ENCODE measurements around the gene ZC3H12A. TPM values are rescaled to one million over a fixed set of nuclear protein-coding genes. Genes with fewer than 3 reads are reported as not detected.

Gene ZC3H12A
- total and polyA plus RNA-seq, 2 donors: 4.2 to 10.9 TPM

GRCh38 chr1:37442139-37442538 is 32.2 kb upstream of the ZC3H12A start:
- Histone ChIP-seq H3K4me1 (ENCODE audit: insufficient read depth) (no peaks in the 10 kb centered on the region), H3K27ac (ENCODE audit: low read depth) (no peak overlapping the region), H3K36me3 (ENCODE audit: insufficient read depth) (no peaks in the 10 kb centered on the region), H3K4me3 (ENCODE audit: low read depth, low read length) (no peak overlapping the region)
- WGBS: 65% methylated on average over 4 of the region's 4 CpGs
- no peak for DNase-seq (ENCODE audit: extremely low spot score)

DNA sequence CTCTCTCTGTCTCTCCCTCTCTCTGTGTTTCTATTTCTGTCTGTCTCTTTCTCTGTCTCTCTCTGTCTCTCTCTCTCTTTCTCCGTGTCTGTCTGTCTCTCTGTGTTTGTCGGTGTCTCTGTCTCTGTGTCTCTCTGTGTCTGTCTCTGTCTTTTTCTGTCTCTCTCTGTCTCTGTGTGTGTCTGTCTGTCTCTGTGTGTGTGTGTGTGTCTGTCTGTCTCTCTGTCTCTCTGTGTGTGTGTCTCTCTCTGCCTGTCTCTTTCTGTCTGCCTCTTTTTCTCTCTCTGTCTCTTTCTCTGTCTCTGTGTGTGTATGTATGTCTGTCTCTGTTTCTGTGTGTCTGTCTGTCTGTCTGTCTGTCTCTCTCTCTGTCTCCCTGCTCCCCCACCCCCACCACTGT is 31.7 kb upstream of the ZC3H12A start:
- Histone ChIP-seq H3K27ac (ENCODE audit: low read depth) (no peak overlapping the region), H3K4me3 (ENCODE audit: low read depth, low read length) (no peak overlapping the region), H3K36me3 (ENCODE audit: insufficient read depth) (no peaks in the 10 kb centered on the region), H3K4me1 (ENCODE audit: insufficient read depth) (no peaks in the 10 kb centered on the region)
- 72% methylated on average over 2 of the region's 2 CpGs for WGBS
- DNase-seq (ENCODE audit: extremely low spot score): no peak

- no peak overlapping the region for H3K4me3 ChIP-seq (ENCODE audit: low read depth, low read length)
- H3K27ac ChIP-seq (ENCODE audit: low read depth): no peak overlapping the region
- no peaks in the 10 kb centered on the region for H3K36me3 ChIP-seq (ENCODE audit: insufficient read depth)
- no peaks in the 10 kb centered on the region for H3K4me1 ChIP-seq (ENCODE audit: insufficient read depth)
- 49% methylated on average over 6 of the region's 6 CpGs for WGBS
- DNase-seq (ENCODE audit: extremely low spot score): no peak
These were observed 27.5 kb upstream of the ZC3H12A start for GRCh38 chr1:37446874-37447273.

- no peak overlapping the region for H3K4me3 ChIP-seq (ENCODE audit: low read depth, low read length)
- H3K36me3 ChIP-seq (ENCODE audit: insufficient read depth): no peaks in the 10 kb centered on the region
- no peak overlapping the region for H3K27ac ChIP-seq (ENCODE audit: low read depth)
- DNase-seq (ENCODE audit: extremely low spot score): no peak
- no peaks in the 10 kb centered on the region for H3K4me1 ChIP-seq (ENCODE audit: insufficient read depth)
- WGBS: 29% methylated on average over 2 of the region's 2 CpGs
These were observed 26.2 kb upstream of the ZC3H12A start for GRCh38 chr1:37448185-37448584.

GRCh38 chr1:37448691-37449417 is 25.5 kb upstream of the ZC3H12A start:
- 44% methylated on average over 15 of the region's 15 CpGs for WGBS
- DNase-seq (ENCODE audit: extremely low spot score): no peak
- Histone ChIP-seq H3K36me3 (ENCODE audit: insufficient read depth) (no peaks in the 10 kb centered on the region), H3K27ac (ENCODE audit: low read depth) (no peak overlapping the region), H3K4me3 (ENCODE audit: low read depth, low read length) (no peak overlapping the region), H3K4me1 (ENCODE audit: insufficient read depth) (no peaks in the 10 kb centered on the region)

DNA sequence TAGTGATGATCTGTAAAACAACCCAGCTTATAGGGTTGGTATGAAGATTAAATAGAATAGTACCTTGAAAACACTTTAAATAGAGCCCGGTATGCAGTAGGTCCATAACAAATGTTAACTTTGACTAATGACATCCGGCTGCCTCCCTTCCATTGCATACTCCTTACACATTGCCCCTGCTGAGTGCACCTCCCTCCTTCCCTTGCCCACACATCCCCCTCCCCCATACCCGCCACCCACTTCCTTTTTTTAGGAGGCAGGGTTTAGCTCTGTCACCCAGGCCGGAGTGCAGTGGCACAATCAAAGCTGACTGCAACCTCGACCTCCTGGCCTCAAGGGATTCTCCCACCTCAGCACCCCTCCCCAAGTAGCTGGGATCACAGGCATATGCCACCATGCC is 24.4 kb upstream of the ZC3H12A start:
- no peaks in the 10 kb centered on the region for H3K36me3 ChIP-seq (ENCODE audit: insufficient read depth)
- H3K4me3 ChIP-seq (ENCODE audit: low read depth, low read length): no peak overlapping the region
- no peak overlapping the region for H3K27ac ChIP-seq (ENCODE audit: low read depth)
- no peaks in the 10 kb centered on the region for H3K4me1 ChIP-seq (ENCODE audit: insufficient read depth)
- 25% methylated on average over 5 of the region's 5 CpGs for WGBS
- no peak for DNase-seq (ENCODE audit: extremely low spot score)

GRCh38 chr1:37452416-37452815 is 22.0 kb upstream of the ZC3H12A start:
- H3K36me3 ChIP-seq (ENCODE audit: insufficient read depth): no peaks in the 10 kb centered on the region
- no peak for DNase-seq (ENCODE audit: extremely low spot score)
- no peak overlapping the region for H3K4me3 ChIP-seq (ENCODE audit: low read depth, low read length)
- H3K27ac ChIP-seq (ENCODE audit: low read depth): no peak overlapping the region
- 57% methylated on average over 6 of the region's 6 CpGs for WGBS
- H3K4me1 ChIP-seq (ENCODE audit: insufficient read depth): no peaks in the 10 kb centered on the region

DNA sequence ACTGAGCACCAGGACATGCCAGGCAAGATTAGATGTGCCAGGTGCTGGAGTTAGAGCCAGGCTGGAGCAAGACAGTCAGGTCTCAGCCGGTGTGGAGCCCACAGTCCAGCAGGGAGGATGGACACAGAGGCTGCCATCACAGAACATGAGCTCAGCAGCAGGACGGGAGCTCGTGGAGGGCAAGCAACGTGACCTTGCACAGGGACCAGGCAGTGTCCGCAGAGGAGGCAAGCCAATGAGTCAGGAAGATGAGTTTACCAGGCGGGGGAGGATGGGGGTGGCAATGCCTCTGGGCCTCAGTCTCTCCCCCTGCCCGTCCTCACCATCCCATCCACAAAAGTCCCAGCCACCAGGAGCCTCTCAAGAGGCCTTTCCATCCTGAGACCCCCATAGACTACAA is 20.7 kb upstream of the ZC3H12A start:
- no peak for DNase-seq (ENCODE audit: extremely low spot score)
- Histone ChIP-seq H3K36me3 (ENCODE audit: insufficient read depth) (no peaks in the 10 kb centered on the region), H3K27ac (ENCODE audit: low read depth) (no peak overlapping the region), H3K4me3 (ENCODE audit: low read depth, low read length) (no peak overlapping the region), H3K4me1 (ENCODE audit: insufficient read depth) (no peaks in the 10 kb centered on the region)
- 83% methylated on average over 7 of the region's 7 CpGs for WGBS

DNA sequence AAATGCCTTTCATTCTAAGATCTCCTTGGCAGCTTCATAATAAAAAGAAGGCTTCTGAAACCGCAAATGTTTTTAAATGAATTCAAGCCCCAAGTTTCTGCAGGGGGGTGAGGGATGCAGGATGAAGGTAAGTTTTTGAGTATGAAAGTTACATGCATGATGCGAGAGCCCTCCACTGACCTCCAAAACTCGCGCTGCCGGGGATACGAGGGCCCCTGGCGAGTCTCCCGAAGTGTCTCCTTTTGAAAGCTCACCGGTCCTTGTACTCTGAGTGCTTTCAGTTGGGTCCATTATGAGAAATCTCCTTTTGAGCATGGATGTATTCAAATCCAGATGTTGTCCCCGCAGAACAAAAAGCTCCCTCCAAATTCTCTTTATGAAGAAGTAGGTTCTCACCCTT is 18.9 kb upstream of the ZC3H12A start:
- Histone ChIP-seq H3K4me3 (ENCODE audit: low read depth, low read length) (no peak overlapping the region), H3K4me1 (ENCODE audit: insufficient read depth) (no peaks in the 10 kb centered on the region), H3K27ac (ENCODE audit: low read depth) (no peak overlapping the region), H3K36me3 (ENCODE audit: insufficient read depth) (no peaks in the 10 kb centered on the region)
- 90% methylated on average over 10 of the region's 10 CpGs for WGBS
- DNase-seq (ENCODE audit: extremely low spot score): no peak

GRCh38 chr1:37456614-37457013 is 17.8 kb upstream of the ZC3H12A start:
- Histone ChIP-seq H3K4me1 (ENCODE audit: insufficient read depth) (no peaks in the 10 kb centered on the region), H3K36me3 (ENCODE audit: insufficient read depth) (no peaks in the 10 kb centered on the region), H3K27ac (ENCODE audit: low read depth) (no peak overlapping the region), H3K4me3 (ENCODE audit: low read depth, low read length) (no peak overlapping the region)
- no peak for DNase-seq (ENCODE audit: extremely low spot score)

GRCh38 chr1:37458551-37458950 is 15.8 kb upstream of the ZC3H12A start:
- H3K27ac ChIP-seq (ENCODE audit: low read depth): no peak overlapping the region
- 80% methylated on average over 3 of the region's 3 CpGs for WGBS
- no peaks in the 10 kb centered on the region for H3K4me1 ChIP-seq (ENCODE audit: insufficient read depth)
- H3K4me3 ChIP-seq (ENCODE audit: low read depth, low read length): no peak overlapping the region
- no peak for DNase-seq (ENCODE audit: extremely low spot score)
- no peaks in the 10 kb centered on the region for H3K36me3 ChIP-seq (ENCODE audit: insufficient read depth)

DNA sequence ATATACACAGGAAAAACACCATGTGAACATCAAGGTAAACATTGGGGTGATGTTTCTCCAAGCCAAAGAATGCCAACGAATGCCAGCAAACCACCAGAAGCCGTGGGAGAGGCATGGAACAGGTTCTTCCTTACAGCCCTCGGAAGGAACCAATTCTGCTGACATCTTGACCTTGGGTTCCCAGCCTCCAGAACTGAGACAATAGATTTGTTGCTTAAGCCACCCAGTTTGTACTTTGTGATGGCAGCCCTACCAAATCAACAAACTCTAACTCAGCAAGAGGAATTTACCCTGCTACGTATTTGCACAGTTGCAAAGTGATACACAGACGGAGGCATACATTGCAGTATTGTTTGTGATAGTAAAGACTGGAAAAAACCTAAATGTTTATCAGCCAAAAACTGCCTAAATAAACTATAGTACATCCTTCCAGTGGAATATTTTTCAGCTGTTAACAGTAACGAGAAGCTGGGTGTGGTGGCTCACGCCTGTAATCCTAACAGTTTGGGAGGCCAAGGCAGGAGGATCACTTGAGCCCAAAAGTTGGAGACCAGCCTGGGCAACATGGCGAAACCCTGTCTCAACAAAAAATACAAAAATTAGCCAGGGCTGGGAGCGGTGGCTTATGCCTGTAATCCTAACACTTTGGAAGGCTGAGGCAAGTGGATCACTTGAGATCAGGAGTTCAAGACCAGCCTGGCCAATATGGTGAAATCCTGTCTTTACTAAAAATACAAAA is 12.5 kb upstream of the ZC3H12A start:
- DNase-seq (ENCODE audit: extremely low spot score): no peak
- Histone ChIP-seq H3K4me1 (ENCODE audit: insufficient read depth) (no peaks in the 10 kb centered on the region), H3K4me3 (ENCODE audit: low read depth, low read length) (no peak overlapping the region), H3K36me3 (ENCODE audit: insufficient read depth) (no peaks in the 10 kb centered on the region), H3K27ac (ENCODE audit: low read depth) (no peak overlapping the region)
- WGBS: 90% methylated on average over 9 of the region's 9 CpGs

DNA sequence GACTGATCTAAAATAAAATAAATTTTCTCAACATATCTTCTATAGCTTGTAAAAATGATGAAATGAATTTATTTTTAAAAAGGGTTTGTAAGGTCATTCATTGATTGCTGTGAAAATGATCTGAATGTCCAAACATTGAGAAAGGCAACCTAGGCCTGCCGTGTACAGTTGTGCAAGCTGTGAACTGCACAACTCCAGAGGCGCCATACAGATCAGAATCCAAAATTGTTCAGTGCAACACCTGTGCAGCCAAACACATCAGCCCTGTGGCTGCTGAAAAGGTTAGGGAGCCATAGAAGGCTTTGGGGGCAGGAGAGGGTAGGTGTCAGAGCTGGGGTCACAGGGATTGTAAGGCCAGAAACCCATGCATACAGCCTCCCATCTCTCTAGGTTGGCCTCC is 9.9 kb upstream of the ZC3H12A start:
- DNase-seq (ENCODE audit: extremely low spot score): no peak
- H3K4me3 ChIP-seq (ENCODE audit: low read depth, low read length): no peak overlapping the region
- 51% methylated on average over 2 of the region's 2 CpGs for WGBS
- H3K27ac ChIP-seq (ENCODE audit: low read depth): no peak overlapping the region
- H3K4me1 ChIP-seq (ENCODE audit: insufficient read depth): no peaks in the 10 kb centered on the region
- H3K36me3 ChIP-seq (ENCODE audit: insufficient read depth): no peaks in the 10 kb centered on the region

Data from urinary bladder (tissue), 4 donors.